ENCODE results near the gene TRIM17. TPM values are rescaled to one million over a fixed set of nuclear protein-coding genes. Genes with fewer than 3 reads are reported as not detected.

Gene TRIM17
- polyA plus RNA-seq, 3 donors from 2014 or later: 0.53 to 1.7 TPM; not detected in 1

- peak overlapping the region in 4 of 6 donors; percentile 72 to 86 (median 75) for H3K27ac Mint-ChIP-seq
- no peak overlapping the region for H3K4me3 Mint-ChIP-seq
- no peaks in the 10 kb centered on the region for H3K9me3 Mint-ChIP-seq
- H3K4me1 Mint-ChIP-seq: peaks cover 0 to 10% of the 10 kb centered on the region in 2 donors
- no peak for DNase-seq
- no peaks in the 10 kb centered on the region for H3K36me3 Mint-ChIP-seq
- peaks cover 0 to 2% (median 2%) of the 10 kb centered on the region in 3 donors for H3K27me3 Mint-ChIP-seq (ENCODE audit: low read depth in 3 of 3)
Observed at GRCh38 chr1:228358764-228359612, 57.7 kb downstream of the TRIM17 start.

- H3K9me3 Mint-ChIP-seq: no peaks in the 10 kb centered on the region
- peak overlapping the region in 5 of 6 donors; percentile 48 to 86 (median 73) for H3K27ac Mint-ChIP-seq
- H3K27me3 Mint-ChIP-seq (ENCODE audit: low read depth in 3 of 3): peaks cover 0 to 2% (median 2%) of the 10 kb centered on the region in 3 donors
- no peaks in the 10 kb centered on the region for H3K36me3 Mint-ChIP-seq
- H3K4me3 Mint-ChIP-seq: no peak overlapping the region
- DNase-seq: peak in 1 of 3 donors; percentile 22
- peaks cover 0 to 10% of the 10 kb centered on the region in 2 donors for H3K4me1 Mint-ChIP-seq
Observed at GRCh38 chr1:228358039-228358763, 58.5 kb downstream of the TRIM17 start.

Other genes with a start within 250 kb of the TRIM17 start
- gene OBSCN, start 208.8 kb downstream of the TRIM17 start, polyA plus RNA-seq: 1 to 10 TPM in 1 of 3 donors, under 1 TPM in 1, not detected in 1; 0.19 to 1.9 TPM
- 10 to 100 TPM in 2 of 3 donors, 1 to 10 TPM in 1; 8.8 to 27.3 (median 10.7) TPM for gene TRIM11, start 10.0 kb downstream of the TRIM17 start, polyA plus RNA-seq
- gene RNF187, start 70.5 kb upstream of the TRIM17 start, polyA plus RNA-seq: 10 to 100 TPM; 13.9 to 42.4 (median 24.8) TPM